ENCODE measurements around the gene MRPL58.

MRPL58 gene

GRCh38 chr17:75008373-75008772 is 4.1 kb upstream of the MRPL58 start:
- H3K4me3 ChIP-seq (ENCODE audit: low read depth, low read length): no peak overlapping the region
- no peak for TF ChIP-seq CTCF (IDR thresholded peaks at IDR 0.05; ENCODE audit: borderline replicate concordance, insufficient read depth, low read depth, low read length)

GRCh38 chr17:75009139-75009724 is 3.2 kb upstream of the MRPL58 start:
- TF ChIP-seq CTCF (IDR thresholded peaks at IDR 0.05; ENCODE audit: borderline replicate concordance, insufficient read depth, low read depth, low read length): no peak
- H3K4me3 ChIP-seq (ENCODE audit: low read depth, low read length): no peak overlapping the region

GRCh38 chr17:75010683-75011400 is 1.6 kb upstream of the MRPL58 start:
- no peak for TF ChIP-seq CTCF (IDR thresholded peaks at IDR 0.05; ENCODE audit: borderline replicate concordance, insufficient read depth, low read depth, low read length)

GRCh38 chr17:75011401-75012095 is 922 bp upstream of the MRPL58 start:
- H3K4me3 ChIP-seq (ENCODE audit: low read depth, low read length): no peak overlapping the region
- TF ChIP-seq CTCF (IDR thresholded peaks at IDR 0.05; ENCODE audit: borderline replicate concordance, insufficient read depth, low read depth, low read length): no peak

More at GRCh38 chr17:75010683-75011400, 1.6 kb upstream of the MRPL58 start:
- no peak overlapping the region for H3K4me3 ChIP-seq (ENCODE audit: low read depth, low read length)

- TF ChIP-seq CTCF (IDR thresholded peaks at IDR 0.05; ENCODE audit: borderline replicate concordance, insufficient read depth, low read depth, low read length): no peak
- peak overlapping the region; percentile 48 for H3K4me3 ChIP-seq (ENCODE audit: low read depth, low read length)
These were observed 449 bp upstream of the MRPL58 start for GRCh38 chr17:75012096-75012345.

- peak overlapping the region; percentile 48 for H3K4me3 ChIP-seq (ENCODE audit: low read depth, low read length)
- no peak for TF ChIP-seq CTCF (IDR thresholded peaks at IDR 0.05; ENCODE audit: borderline replicate concordance, insufficient read depth, low read depth, low read length)
These were observed 656 bp downstream of the MRPL58 start for GRCh38 chr17:75013092-75013559.

All from GM12875 (cell line).